ENCODE measurements around the gene ANKS1A.

Gene ANKS1A

GRCh38 chr6:35051997-35052583 lies 163.0 kb downstream of the ANKS1A start:
- DNase-seq: no peak
- H3K36me3 ChIP-seq (replicated peaks): no peaks in the 10 kb centered on the region
- no peak for TF ChIP-seq CTCF (IDR thresholded peaks at IDR 0.05; ENCODE audit: low read depth, low read length, missing control alignments)
- no peak overlapping the region for H3K27ac ChIP-seq
- no peak overlapping the region for H3K4me3 ChIP-seq (ENCODE audit: low read depth, low read length)
- in situ Hi-C loops (cut with HindIII; ENCODE audit: low pct_ligation_motif_present, low sequenced_read_pairs): no loop called here
- no peaks in the 10 kb centered on the region for H3K27me3 ChIP-seq (replicated peaks)

GRCh38 chr6:35052694-35053565 lies 163.9 kb downstream of the ANKS1A start:
- Histone ChIP-seq H3K4me3 (ENCODE audit: low read depth, low read length) (no peak overlapping the region), H3K27ac (no peak overlapping the region), H3K27me3 (replicated peaks) (no peaks in the 10 kb centered on the region), H3K36me3 (replicated peaks) (no peaks in the 10 kb centered on the region)
- no peak for DNase-seq
- in situ Hi-C loops (cut with HindIII; ENCODE audit: low pct_ligation_motif_present, low sequenced_read_pairs): no loop called here
- no peak for TF ChIP-seq CTCF (IDR thresholded peaks at IDR 0.05; ENCODE audit: low read depth, low read length, missing control alignments)

- Histone ChIP-seq H3K27me3 (replicated peaks) (no peaks in the 10 kb centered on the region), H3K4me3 (ENCODE audit: low read depth, low read length) (no peak overlapping the region), H3K36me3 (replicated peaks) (no peaks in the 10 kb centered on the region), H3K27ac (no peak overlapping the region)
- TF ChIP-seq CTCF (IDR thresholded peaks at IDR 0.05; ENCODE audit: low read depth, low read length, missing control alignments): no peak
- DNase-seq: no peak
- in situ Hi-C loops (cut with HindIII; ENCODE audit: low pct_ligation_motif_present, low sequenced_read_pairs): no loop called here
Observed at GRCh38 chr6:35053701-35054100, 164.6 kb downstream of the ANKS1A start.

GRCh38 chr6:35054106-35054742 lies 165.2 kb downstream of the ANKS1A start:
- Histone ChIP-seq H3K27ac (no peak overlapping the region), H3K36me3 (replicated peaks) (no peaks in the 10 kb centered on the region), H3K4me3 (ENCODE audit: low read depth, low read length) (no peak overlapping the region), H3K27me3 (replicated peaks) (no peaks in the 10 kb centered on the region)
- DNase-seq: no peak
- TF ChIP-seq CTCF (IDR thresholded peaks at IDR 0.05; ENCODE audit: low read depth, low read length, missing control alignments): no peak
- in situ Hi-C loops (cut with HindIII; ENCODE audit: low pct_ligation_motif_present, low sequenced_read_pairs): no loop called here

- Histone ChIP-seq H3K27me3 (replicated peaks) (no peaks in the 10 kb centered on the region), H3K27ac (no peak overlapping the region), H3K4me3 (ENCODE audit: low read depth, low read length) (no peak overlapping the region), H3K36me3 (replicated peaks) (no peaks in the 10 kb centered on the region)
- in situ Hi-C loops (cut with HindIII; ENCODE audit: low pct_ligation_motif_present, low sequenced_read_pairs): no loop called here
- no peak for DNase-seq
- no peak for TF ChIP-seq CTCF (IDR thresholded peaks at IDR 0.05; ENCODE audit: low read depth, low read length, missing control alignments)
Observed at GRCh38 chr6:35054743-35055130, 165.7 kb downstream of the ANKS1A start.

Data from brain microvascular endothelial cell (primary cell).